Adipose tissue (tissue), 3 donors: Measurements from ENCODE around the gene DOCK1. TPM values are rescaled to one million over a fixed set of nuclear protein-coding genes. Genes with fewer than 3 reads are reported as not detected.

Experiments
- H3K27ac ChIP-seq: one replicate; pipeline ENCODE4 v1.5.1; 2013; ENCODE audit warnings: low read depth, low read length
- WGBS, 3 donors: extraction: QIAGEN DNeasy Blood & Tissue Kit; methylation state at CpG; one replicate each; pipeline ENCODE4 v1.1.7; 2013; 5-methylcytosine and 5-hydroxymethylcytosine counted together
- polyA plus RNA-seq, 3 donors: library from polyadenylated mRNA; stranded (reverse); fragments of 200-250 nt; gene quantifications; one replicate each; pipeline ENCODE4 v1.2.3, GENCODE V29; 2013
- donor health status: healthy with polysubstance abuse.
- donor health status: Bipolar disorder and iron deficiency.
- donor health status: healthy.

Gene DOCK1
- polyA plus RNA-seq, 3 donors: 9.5 to 21.6 (median 21.5) TPM

DNA sequence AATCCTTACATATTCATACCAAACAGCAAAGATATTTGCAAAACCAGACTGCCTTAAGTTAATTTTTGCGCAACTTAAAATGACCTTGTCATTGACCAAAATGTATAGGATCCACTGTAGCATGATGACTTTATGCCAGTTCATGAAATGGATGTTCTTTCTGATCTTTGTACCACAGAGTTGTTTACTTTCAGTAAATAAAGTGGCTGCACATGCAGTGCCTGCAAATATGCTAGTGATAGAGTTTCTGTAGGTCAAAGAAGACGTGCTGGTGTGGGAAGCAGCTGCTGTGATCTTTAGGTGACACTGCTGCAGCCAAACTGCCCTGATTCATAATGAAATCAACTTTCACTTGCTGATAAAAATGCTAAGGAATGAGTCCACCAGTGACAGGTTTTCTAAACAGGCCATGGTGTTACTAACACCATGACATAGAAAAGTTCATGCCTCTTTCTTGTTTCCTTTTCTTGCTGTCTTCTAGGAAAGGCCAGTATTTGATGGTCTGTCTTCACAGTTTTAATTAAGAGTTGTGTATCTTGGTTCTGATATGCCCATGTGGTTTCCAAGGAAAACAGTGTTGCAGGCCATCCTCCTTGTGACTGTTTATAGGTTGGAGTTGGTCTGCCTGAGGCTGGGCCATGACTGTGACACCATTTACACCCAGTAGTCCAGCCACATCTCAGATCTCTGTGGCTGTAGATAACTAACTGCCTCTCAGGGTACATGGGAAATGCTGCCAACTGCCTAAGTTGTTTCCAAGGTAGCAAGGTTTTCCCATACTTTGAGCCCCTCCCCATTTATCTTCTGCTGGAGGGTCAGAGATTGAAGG, 228.7 kb downstream of the DOCK1 start:
- no peak overlapping the region for H3K27ac ChIP-seq
- WGBS, 3 donors: 70 to 94% (median 83%) methylated on average over 2 of the region's 2 CpGs

DNA sequence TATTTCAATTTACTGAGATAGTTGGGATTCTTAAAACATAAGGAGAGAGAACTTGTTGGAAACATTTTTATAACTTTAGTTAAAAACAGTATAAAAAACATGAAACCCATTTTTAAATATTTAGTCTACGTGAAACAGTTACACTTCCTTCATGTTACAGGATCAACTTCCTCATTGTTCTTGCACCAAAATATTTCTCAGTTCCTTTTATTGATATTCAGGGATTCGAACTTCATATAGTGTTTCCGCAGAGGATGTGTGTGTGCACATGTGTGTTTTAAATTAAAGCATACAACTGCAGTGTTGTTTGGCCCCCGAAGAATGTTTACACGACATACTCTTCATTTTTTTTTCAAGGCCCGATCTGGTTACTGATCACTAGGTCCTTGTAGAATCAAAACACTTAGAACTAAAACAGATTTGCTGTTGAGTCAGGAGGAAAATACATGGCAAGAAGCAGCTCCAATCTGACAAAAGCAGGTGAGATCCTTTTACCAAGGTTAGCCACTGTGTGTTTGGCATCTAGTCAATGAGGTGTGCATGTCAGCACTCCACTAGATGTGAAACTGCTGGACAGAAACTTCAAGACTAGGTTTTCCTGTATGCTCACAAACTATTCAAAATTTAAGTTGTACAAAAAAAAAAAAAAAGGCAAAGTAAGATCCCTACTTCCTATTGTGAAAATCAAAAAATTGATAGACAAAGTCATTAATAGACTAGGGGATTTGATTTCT, 230.8 kb downstream of the DOCK1 start:
- 48 to 69% (median 53%) methylated on average over 6 of the region's 6 CpGs for whole genome bisulfite sequencing, 3 donors

DNA sequence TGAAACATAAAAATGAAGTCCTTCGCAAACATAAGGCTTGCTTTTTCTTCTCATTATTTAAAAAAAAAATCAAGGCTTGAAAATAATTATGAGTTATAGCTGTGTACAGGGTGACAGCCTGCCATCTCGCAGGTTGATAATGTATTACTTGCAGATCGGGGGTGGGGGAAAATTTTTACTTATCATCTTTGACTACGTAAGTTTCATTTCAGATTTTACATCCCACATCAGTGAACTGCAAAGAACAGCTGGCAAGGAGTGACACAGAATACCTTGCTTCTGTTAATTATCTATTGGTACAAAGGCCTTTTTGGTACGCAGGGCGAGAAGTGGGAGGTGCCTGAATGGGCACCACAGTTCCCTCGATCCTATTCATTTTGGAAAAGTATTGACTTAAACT, 232.2 kb downstream of the DOCK1 start:
- 95 to 97% (median 95%) methylated on average over 7 of the region's 7 CpGs for WGBS, 3 donors
- H3K27ac ChIP-seq: no peak overlapping the region

More for the DNA sequence above, 230.8 kb downstream of the DOCK1 start:
- H3K27ac ChIP-seq: no peak overlapping the region

DNA sequence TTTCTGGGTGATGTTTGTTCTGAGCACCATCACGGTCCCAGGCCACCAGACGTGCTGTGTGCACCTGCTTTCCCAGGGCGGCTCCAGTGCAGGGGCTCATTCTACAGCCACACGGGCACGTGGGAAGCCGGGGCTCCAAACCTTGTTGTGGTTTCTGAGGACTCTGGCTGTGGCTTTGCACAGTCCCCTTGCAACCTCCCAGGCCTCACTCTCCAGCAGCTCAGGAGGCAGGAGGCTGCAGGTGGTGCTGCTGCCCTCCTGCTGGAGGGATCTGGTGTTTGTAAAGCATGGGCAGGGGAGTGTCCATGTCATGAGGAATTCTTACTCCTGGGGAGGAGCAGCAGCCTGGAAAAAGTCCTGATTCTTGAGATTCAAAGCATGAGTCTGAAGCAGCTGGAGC, 236.9 kb downstream of the DOCK1 start:
- no peak overlapping the region for H3K27ac ChIP-seq

DNA sequence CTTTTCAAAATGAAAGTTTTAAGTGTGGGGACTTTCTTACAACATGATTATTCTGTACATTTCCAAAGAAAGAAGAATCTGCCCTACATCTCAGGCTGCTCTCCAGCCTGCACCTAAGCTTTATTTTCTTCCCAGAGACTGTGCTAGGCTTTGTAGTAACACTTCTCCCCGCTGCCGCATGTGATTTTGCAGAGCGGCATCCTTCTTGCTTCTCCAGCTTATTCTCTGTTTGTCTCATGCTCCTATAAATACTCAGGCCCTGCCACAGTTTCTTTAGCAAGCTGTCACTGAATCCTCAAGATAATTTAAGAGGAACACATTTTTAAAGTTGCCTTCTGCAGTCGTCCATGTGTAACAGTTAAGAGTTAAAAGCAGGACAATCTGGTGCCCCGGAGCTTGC, 237.6 kb downstream of the DOCK1 start:
- 90 to 93% (median 93%) methylated on average over 5 of the region's 5 CpGs for WGBS, 3 donors
- no peak overlapping the region for H3K27ac ChIP-seq

More for the DNA sequence above, 236.9 kb downstream of the DOCK1 start:
- 59 to 85% (median 81%) methylated on average over 6 of the region's 6 CpGs for WGBS, 3 donors

DNA sequence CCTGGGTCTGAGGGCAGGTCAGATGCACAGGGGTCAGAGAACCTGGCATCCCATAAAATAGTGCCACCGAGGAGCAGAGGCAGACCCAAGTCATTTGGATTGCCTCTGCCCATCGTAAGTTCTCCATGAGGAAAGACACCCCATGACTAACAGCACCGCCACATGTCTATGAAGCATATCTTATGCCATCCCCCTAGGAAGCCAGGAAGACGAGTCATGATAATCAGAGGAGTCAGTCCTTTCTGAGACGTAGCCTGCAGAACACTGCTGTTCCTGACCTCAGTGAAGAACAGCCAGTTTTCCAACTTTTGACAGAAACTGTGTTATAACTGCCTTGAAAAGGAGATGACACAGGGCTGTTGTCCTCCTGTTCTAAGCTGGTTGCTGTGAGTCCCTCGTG, 239.9 kb downstream of the DOCK1 start:
- no peak overlapping the region for H3K27ac ChIP-seq
- 83 to 94% (median 92%) methylated on average over 6 of the region's 6 CpGs for WGBS, 3 donors

DNA sequence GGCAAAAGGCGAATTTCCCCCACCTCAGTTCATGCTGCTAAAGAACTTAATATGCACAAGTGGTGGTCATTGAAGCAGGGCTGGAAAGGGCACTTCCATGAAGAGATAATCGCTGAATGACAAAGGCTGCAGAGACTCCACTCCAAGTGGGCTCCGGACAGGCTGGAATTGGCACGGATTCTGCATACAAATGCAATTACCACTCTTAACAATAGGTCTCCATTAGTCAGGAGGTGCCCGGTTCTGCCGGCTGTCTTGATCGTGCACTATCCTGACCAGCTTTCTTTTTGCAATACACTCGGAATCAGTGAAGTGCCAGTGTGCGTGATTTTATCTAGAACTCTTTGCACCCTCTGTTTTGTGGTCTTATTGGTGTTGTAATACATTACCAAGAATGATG, 241.4 kb downstream of the DOCK1 start:
- 87 to 95% (median 88%) methylated on average over 9 of the region's 9 CpGs for WGBS, 3 donors
- H3K27ac ChIP-seq: no peak overlapping the region

DNA sequence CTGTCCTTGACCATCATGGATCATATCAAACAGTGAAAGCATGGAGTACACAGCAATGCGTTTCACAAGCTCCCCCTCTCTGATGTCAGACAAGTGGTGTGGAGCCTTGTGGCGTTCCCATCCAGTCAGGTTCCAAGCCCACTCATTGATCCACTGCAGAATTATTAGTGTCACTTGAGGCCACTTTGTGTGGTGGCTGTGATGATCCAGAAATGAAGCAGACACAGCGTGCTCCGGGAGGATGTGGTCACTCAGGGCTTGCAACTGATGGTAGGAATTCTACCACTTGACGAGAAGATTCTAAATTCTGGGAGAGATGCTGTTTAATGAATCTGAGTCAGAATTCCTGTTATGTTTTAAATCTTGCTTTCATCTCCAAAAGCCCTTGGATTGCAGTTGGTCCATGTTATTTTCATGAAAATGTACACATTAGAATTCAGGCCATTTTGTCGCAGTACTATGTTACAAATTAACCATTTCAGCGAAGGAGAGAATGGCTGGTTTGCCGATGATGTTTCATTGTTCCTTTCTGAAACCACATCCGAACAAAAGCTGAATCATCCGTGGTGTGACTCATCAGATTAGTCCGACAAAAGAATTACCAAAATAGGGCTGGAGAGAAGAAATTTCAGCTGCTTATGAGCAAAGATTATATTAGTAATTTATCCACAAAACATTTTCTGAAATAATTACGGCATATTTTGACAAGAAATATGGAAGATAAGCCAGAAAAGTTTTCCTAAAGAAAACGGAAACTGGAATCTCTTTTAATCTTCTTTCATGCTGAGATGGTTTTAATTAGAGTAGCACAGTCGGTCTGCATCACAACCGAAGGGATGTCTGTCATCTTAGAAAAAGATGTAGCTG, 243.1 kb downstream of the DOCK1 start:
- 68 to 92% (median 68%) methylated on average over 15 of the region's 15 CpGs for WGBS, 3 donors
- H3K27ac ChIP-seq: no peak overlapping the region

DNA sequence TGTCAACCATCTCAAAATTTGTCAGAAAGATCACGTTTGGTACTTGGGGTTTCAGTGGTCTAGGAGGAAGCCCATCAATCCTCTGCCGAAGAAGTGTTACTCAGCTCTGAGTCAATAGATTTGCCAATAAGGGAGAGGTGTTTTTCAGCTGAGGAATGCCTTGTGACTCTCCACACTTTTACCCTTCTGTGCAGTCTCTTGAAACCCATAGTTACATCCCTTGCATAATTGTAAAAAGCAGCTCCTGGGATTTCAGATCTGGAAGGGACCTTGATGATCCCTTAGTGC, 243.6 kb downstream of the DOCK1 start:
- 53 to 97% (median 68%) methylated on average over 2 of the region's 2 CpGs for WGBS, 3 donors
- H3K27ac ChIP-seq: no peak overlapping the region

DNA sequence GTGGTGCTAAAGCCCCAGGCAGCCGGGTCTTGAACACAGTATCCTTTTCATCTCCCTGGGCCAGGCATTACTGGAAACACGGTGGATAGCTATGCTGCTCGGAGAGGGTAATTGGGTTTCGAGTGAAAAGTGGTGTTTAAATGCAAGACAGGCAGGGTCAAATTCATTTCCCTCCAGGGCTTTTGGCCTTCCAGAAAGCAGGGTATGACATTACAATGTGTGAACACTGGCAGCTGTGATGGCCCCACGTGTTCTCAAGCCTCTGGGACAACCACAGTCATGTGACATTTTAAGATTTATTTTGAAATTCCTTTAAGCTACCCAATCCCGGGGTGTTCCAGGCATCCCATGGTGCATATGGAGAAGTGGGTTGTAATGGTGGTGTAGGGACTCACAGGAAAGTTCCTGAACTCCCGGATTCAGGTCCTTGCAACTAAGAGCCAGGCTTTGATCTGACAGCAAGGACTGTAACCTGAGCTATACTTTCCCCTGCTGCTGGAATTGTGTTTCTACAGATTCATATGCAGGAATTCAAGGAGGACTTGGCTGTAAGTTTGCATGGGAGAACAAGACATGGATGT, 244.4 kb downstream of the DOCK1 start:
- no peak overlapping the region for H3K27ac ChIP-seq
- 69 to 82% (median 76%) methylated on average over 7 of the region's 7 CpGs for WGBS, 3 donors

DNA sequence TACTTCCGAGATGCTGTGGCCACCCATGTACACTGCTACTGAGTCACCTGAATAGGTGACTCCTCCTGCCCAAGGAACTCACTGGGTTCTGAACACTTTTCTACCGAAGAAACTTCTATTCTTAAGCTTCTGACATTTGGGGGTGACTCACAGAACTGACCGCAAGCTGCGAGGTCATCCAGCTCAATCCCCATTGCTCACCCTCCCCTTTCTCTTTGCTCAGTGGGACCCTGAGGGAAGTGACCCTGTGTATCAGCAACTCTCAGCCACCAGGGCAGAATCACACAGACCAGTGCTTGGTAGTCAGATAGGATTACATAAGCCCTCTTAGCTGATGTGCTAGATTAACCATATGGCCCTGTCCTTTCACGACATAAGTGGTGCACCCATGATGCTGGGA, 244.9 kb downstream of the DOCK1 start:
- no peak overlapping the region for H3K27ac ChIP-seq
- 90 to 97% (median 93%) methylated on average over 5 of the region's 5 CpGs for WGBS, 3 donors

DNA sequence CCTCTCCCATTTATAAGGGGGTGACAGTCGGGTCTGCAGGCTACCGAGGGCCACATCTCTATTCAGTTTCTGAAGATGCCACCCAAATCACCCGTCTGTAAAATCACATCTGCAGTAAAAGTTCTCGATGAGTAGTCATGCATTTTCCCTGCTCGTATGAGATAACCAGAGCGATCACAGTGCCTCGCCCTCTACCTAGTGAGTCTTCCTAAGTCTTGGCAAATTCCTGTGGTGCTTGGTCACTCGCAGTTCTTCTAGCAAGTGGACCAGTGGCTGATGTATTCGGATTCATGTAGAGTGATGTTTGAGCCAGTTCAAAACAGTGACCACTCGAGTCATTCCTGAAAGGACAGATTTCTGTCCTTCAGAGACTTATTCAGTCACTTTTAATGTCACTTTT, 246.3 kb downstream of the DOCK1 start:
- no peak overlapping the region for H3K27ac ChIP-seq
- 95 to 96% (median 95%) methylated on average over 10 of the region's 10 CpGs for WGBS, 3 donors

DNA sequence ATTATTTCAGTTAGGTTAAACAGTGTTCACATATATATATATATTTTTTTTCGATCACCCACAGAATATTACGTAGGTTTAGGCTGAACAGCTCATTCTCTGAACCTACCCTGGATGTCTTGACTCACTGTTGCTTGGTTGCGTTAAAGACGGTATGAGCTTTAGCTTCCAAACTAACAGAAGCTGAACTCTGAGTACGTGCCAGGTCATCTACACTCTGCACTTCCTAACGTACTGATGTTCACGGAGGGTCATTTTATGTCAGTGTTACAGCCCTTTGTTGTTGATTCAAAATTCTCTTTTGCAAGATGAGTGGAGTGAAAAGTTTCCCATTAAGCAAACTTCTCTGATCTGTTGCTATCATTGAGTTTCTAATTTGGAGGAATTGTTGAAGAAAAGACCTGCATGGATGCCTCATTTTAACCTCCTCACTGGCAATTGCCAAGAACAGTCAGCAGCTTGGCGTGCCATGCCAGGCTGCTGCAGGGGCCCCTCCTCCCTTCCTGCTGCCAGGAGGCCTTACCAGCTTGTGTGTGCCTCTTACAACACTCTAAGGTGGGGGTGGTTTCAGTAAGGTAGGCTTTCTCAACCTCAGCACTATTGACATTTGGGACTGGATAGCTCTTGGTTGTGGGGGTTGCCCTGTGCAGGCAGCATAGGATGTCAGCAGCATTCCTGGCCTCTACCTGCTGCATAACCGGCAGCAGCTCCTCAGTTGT, 246.9 kb downstream of the DOCK1 start:
- WGBS, 3 donors: 90 to 96% (median 92%) methylated on average over 9 of the region's 9 CpGs
- no peak overlapping the region for H3K27ac ChIP-seq

DNA sequence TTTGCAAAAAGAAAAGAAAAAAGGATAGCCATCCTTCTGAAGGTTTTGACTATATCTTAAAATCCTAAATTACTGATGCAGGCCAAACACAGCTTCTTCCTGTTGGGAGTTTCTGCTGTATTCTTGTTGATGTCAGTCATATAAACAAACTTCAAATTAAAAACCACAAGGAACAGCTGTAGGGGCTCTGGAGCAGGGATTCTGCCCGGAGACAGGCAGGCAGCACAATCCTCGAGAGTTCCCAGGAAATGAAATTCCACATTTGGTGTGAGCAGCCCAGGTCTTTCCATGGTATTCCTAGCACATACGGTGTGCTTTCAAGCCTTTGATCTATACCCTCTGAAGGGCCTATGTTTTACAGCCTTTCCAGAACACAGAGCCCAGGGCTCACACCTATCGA, 248.0 kb downstream of the DOCK1 start:
- H3K27ac ChIP-seq: no peak overlapping the region
- WGBS, 3 donors: 81 to 84% (median 83%) methylated on average over 4 of the region's 4 CpGs

DNA sequence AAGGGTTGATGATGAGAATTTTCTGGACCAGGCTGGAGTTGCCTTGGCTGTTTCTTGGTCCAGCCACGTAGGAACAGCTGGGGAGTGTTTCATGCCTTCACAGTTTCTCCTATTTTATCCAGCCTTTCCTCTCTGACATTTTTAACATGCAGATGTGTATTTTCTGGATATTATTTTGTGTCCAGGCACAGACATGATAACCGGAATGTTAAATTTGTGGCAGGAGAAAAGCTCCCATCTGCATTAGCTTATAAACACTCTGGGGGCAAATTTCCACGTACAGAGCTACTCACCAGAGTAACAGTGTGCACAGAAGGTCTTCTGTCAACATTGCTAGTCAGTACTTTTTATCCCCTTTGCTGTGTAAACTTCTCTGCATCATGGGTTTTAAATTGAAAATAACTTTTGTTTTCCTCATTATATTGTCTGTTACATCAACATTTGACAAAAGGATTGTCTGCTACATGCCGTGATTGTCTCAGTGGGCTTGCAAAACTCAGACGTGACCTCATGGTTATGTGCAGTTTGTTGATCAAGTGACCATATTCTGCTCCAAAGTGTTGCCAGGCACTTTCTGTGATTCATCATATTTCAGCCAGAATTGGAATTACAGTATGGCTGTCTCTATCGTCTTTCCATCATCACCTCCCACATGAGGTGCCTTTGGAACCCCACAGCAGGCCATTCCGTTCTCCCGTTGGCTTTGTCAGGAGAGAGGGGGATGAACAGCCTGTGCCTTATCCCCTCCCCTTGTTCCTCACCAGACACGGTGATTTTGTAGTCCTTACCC, 249.8 kb downstream of the DOCK1 start:
- H3K27ac ChIP-seq: no peak overlapping the region
- WGBS, 3 donors: 80 to 88% (median 84%) methylated on average over 9 of the region's 9 CpGs

DNA sequence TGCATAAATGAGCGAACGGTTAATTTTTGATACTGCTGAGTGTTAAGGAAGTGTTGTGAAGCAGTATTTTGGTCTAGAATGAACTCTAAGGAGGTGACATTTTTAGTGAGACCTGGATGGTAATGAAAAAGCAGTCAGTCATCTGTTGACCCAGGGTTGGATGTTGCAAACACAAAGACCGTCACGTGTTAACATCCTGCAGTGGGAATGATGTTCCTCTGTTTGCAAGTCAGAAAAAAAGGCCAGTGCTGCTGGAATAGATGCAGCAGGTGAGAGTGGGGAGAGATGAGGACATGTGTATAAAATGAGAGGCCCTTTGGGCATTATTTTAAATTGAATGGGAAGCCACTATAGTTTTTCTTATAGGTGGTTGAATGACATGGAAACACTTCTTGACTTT, 251.9 kb downstream of the DOCK1 start:
- no peak overlapping the region for H3K27ac ChIP-seq
- whole genome bisulfite sequencing, 3 donors: 96 to 99% (median 97%) methylated on average over 4 of the region's 4 CpGs

DNA sequence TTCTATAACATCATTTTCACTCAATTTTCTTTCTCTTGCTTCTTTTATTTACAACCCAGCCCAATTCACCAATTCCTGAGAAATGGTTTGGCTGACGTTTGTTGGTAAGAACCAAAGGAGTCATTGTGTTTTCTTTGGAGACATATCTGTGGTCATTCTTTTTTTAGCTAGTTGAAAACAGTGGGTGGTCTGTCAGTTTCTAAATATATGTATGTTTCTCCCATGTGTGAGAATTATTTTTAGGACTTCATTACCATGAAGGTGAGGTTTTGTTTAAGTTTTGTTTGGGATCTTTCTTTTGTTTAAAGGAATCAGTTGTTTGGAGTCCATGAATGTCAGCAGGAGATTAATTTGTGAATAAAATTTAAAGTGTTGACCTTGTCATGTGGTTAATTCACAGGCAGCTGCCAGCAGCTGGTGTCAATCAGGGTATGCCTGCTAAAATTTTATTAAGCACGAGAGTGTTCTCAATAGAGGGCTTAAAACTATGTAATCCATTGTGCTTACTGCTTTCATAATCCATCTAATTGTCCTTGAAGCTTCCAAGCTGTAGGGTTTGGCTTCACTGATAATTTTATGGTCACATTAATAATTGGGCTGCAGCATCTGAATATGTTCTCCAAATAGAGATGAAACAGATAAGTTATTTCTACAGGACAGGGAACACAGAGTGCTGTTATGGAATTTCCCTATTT, 252.4 kb downstream of the DOCK1 start:
- H3K27ac ChIP-seq: no peak overlapping the region
- WGBS, 3 donors: 46 to 62% (median 58%) methylated on average over 2 of the region's 2 CpGs
